WERI-Rb-1 (cell line): ENCODE data around the gene GDF2.

ENCODE experiments used
- DNase-seq: peaks from one replicate; pipeline ENCODE4 v3.0.0-alpha.2; 2020
- H3K27ac ChIP-seq: fragments of 250-450 bp; sonication (Bioruptor Pico); 2 replicates; pipeline ENCODE4 v1.5.1; 2020; ENCODE audit warnings: mild to moderate bottlenecking, moderate library complexity
- H3K27me3 ChIP-seq: fragments of 250-450 bp; sonication (Bioruptor Pico); 2 replicates; pipeline ENCODE4 v1.5.1; 2021; ENCODE audit warnings: mild to moderate bottlenecking, low read depth, moderate library complexity; ENCODE audit not compliant: insufficient read depth, severe bottlenecking
- H3K36me3 ChIP-seq: fragments of 250-450 bp; sonication (Bioruptor Pico); 2 replicates; pipeline ENCODE4 v1.5.1; 2020; ENCODE audit warnings: mild to moderate bottlenecking, moderate library complexity
- H3K4me3 ChIP-seq: 2 replicates; pipeline ENCODE4 v1.5.1; 2011; ENCODE audit warnings: low read depth, mild to moderate bottlenecking, control low read depth, low read length
- H3K9me3 ChIP-seq: fragments of 250-450 bp; sonication (Bioruptor Pico); 2 replicates; pipeline ENCODE4 v1.5.1; 2021; ENCODE audit warnings: mild to moderate bottlenecking, moderate library complexity; ENCODE audit not compliant: severe bottlenecking
- TF ChIP-seq, protein P1 (sequence below): IDR thresholded peaks from 2 replicates; pipeline ENCODE4 v1.5.1; 2011; ENCODE audit warnings: low read depth, mild to moderate bottlenecking, control low read depth, inconsistent platforms, low read length

GDF2 gene

DNA sequence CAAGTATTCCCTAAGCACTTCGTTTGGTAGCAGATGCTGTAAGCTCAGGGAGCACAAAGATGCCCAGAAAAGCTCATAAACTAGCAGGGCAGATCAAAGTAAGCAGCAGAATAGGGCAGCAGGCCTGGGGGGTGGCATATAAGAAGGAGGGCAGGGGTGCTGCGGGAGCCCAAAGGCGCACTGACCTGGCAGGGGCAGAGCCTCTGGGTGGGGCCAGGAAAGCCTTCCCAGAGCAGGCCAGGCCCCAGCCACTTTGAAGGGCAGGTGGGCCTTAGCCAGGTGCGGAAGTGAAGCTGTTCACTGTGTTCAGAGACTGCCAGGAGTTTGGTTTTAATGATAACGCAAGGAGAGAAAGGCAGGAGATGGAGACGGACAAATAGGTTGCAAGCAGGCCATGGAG lies 18.4 kb upstream of the GDF2 start:
- no peaks in the 10 kb centered on the region for H3K36me3 ChIP-seq
- TF ChIP-seq, protein P1, sequence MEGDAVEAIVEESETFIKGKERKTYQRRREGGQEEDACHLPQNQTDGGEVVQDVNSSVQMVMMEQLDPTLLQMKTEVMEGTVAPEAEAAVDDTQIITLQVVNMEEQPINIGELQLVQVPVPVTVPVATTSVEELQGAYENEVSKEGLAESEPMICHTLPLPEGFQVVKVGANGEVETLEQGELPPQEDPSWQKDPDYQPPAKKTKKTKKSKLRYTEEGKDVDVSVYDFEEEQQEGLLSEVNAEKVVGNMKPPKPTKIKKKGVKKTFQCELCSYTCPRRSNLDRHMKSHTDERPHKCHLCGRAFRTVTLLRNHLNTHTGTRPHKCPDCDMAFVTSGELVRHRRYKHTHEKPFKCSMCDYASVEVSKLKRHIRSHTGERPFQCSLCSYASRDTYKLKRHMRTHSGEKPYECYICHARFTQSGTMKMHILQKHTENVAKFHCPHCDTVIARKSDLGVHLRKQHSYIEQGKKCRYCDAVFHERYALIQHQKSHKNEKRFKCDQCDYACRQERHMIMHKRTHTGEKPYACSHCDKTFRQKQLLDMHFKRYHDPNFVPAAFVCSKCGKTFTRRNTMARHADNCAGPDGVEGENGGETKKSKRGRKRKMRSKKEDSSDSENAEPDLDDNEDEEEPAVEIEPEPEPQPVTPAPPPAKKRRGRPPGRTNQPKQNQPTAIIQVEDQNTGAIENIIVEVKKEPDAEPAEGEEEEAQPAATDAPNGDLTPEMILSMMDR: no peak
- no peak for DNase-seq
- H3K4me3 ChIP-seq: no peak overlapping the region
- no peaks in the 10 kb centered on the region for H3K27me3 ChIP-seq
- H3K9me3 ChIP-seq: no peaks in the 10 kb centered on the region
- no peak overlapping the region for H3K27ac ChIP-seq

DNA sequence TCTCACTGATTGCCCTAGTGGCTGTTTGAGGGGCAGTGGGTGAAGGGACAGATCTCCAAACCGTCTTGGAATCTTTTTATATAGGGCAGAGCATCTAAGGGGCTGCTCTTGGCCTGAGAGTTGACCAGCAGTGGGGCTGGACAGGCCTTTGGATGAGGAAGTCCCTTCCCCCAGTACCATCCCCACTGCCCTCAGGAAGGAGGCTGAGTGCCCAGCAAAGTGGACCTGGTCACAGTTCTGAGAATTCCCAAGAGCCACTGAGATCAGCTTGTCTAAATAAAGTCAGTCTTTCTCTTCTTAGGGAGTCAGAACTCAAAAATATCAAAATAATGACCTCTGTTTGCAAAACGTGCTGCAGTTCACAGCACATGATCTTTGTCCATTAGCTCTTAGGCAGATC lies 16.7 kb upstream of the GDF2 start:
- H3K27me3 ChIP-seq: no peaks in the 10 kb centered on the region
- no peak for DNase-seq
- no peak overlapping the region for H3K27ac ChIP-seq
- no peaks in the 10 kb centered on the region for H3K36me3 ChIP-seq
- H3K4me3 ChIP-seq: no peak overlapping the region
- H3K9me3 ChIP-seq: no peaks in the 10 kb centered on the region
- TF ChIP-seq, protein P1: no peak

DNA sequence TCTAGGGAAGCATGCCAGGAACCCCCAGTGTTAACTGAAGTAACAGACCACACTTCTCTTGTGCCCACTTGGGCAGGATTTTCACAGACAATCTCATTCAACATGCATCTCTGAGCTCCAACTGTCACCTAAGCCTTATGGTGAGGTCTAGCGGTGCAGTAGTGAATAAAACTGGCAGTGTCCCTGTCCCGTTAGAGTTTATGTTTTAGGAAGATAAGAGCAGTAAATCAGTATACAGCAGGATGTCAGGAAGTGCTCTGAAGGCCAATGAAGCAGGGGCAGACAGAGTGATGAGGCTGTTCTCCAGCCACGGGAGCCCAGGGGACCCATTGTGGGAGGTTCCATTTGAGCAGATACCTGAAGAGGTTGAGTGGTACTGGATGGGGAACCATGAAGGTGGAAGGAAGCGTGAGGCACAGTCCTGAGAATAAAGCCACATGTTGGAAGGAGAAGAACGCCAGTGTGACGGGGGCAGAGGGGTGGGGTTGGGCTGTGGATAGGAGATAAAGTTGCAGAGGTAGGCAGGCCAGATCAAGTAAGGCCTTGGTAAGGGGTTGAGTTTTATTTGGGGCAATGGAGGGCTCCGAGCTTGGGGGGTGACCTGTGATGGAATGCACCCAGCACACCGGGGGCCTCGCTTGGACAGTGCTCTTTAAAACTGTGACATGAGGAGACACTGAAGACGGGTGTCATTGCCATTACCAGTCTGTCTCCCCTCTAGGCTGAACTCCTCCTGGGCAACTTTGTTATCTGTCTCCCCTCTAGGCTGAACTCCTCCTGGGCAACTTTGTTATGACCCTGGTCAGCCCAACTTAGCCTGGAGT lies 15.7 kb upstream of the GDF2 start:
- H3K36me3 ChIP-seq: no peaks in the 10 kb centered on the region
- no peak for DNase-seq
- TF ChIP-seq, protein P1: no peak
- H3K27ac ChIP-seq: no peak overlapping the region
- no peak overlapping the region for H3K4me3 ChIP-seq
- H3K9me3 ChIP-seq: no peaks in the 10 kb centered on the region
- no peaks in the 10 kb centered on the region for H3K27me3 ChIP-seq

DNA sequence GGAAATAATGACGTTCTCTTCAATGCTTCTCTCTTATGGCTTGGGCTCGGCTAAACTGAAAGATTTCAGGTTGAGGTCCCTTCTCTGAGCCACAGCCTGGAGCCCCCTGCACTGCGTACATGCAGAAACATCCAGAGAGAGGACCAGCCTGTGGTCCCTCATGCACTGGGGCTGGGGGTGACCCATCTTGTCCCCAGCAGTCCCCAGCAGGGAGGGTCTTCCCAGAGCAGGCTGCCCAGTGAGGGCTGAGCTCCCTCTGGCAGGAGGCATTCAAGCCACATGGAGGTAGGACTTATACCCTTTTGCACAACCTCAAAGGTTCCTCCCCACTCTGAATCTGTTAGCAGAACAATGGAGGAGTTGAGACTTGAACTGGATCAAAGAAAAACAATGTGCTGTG lies 14.9 kb upstream of the GDF2 start:
- Histone ChIP-seq H3K9me3 (no peaks in the 10 kb centered on the region), H3K27me3 (no peaks in the 10 kb centered on the region), H3K27ac (no peak overlapping the region), H3K36me3 (no peaks in the 10 kb centered on the region), H3K4me3 (no peak overlapping the region)
- TF ChIP-seq, protein P1: no peak
- no peak for DNase-seq

DNA sequence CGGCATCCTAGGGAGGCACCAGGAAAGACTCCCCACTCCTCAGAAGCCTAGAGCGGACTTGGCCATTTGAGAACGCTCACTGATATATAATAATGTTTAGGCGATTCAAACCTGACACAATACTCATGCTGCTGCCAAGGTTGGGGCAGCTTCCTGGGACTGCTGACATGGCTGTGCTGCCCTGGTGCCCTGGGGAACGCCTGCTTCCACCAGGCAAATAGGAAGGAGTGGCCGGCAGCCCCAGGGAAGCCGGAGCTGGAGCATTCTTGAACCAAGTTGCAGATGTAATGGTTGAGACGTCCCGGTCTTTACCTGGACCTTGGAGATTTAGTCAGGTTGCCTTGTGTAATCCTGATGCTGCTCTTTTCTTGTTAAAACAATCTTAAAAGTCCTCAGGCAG lies 13.5 kb upstream of the GDF2 start:
- TF ChIP-seq, protein P1: no peak
- H3K27me3 ChIP-seq: no peaks in the 10 kb centered on the region
- no peak for DNase-seq
- H3K36me3 ChIP-seq: no peaks in the 10 kb centered on the region
- no peak overlapping the region for H3K27ac ChIP-seq
- no peaks in the 10 kb centered on the region for H3K9me3 ChIP-seq
- no peak overlapping the region for H3K4me3 ChIP-seq
